ENCODE data around the gene ASNSD1.
"Not testable (repeated sequence)": the region's sequence is repeated elsewhere in the genome, so short reads cannot be mapped to it uniquely, and the experiment has no call there.

ASNSD1 gene

GRCh38 chr2:189661957-189662321 lies 680 bp downstream of the ASNSD1 start:
- Histone ChIP-seq H3K9me3 (ENCODE audit: control insufficient read depth in 1 of 2, low read length in 2 of 2) (no peaks in the 10 kb centered on the region), H3K36me3 (ENCODE audit: control insufficient read depth in 1 of 2, insufficient read depth in 2 of 2, low read length in 2 of 2) (peaks cover 0 to 8% of the 10 kb centered on the region in 2 donors), H3K27me3 (ENCODE audit: control insufficient read depth in 1 of 2, insufficient read depth in 2 of 2, low read length in 2 of 2) (no peaks in the 10 kb centered on the region), H3K27ac (ENCODE audit: low read depth, low read length) (no peak overlapping the region), H3K4me1 (ENCODE audit: control insufficient read depth in 1 of 2, insufficient read depth in 2 of 2, low read length in 2 of 2) (peaks cover 15 to 32% of the 10 kb centered on the region in 2 donors), H3K9ac (ENCODE audit: low read depth in 1 of 2, low read length in 2 of 2) (peak overlapping the region; percentile 98), H3K4me3 (ENCODE audit: low read depth in 1 of 2, low read length in 2 of 2) (peak overlapping the region; percentile 95 to 100)

GRCh38 chr2:189662669-189663226 lies 1.5 kb downstream of the ASNSD1 start:
- Histone ChIP-seq H3K9ac (ENCODE audit: low read depth in 1 of 2, low read length in 2 of 2) (peak overlapping the region in 1 of 2 donors; percentile 98), H3K27me3 (ENCODE audit: control insufficient read depth in 1 of 2, insufficient read depth in 2 of 2, low read length in 2 of 2) (no peaks in the 10 kb centered on the region), H3K36me3 (ENCODE audit: control insufficient read depth in 1 of 2, insufficient read depth in 2 of 2, low read length in 2 of 2) (peaks cover 3 to 16% of the 10 kb centered on the region in 2 donors), H3K27ac (ENCODE audit: low read depth, low read length) (no peak overlapping the region), H3K4me1 (ENCODE audit: control insufficient read depth in 1 of 2, insufficient read depth in 2 of 2, low read length in 2 of 2) (peaks cover 15 to 27% of the 10 kb centered on the region in 2 donors), H3K9me3 (ENCODE audit: control insufficient read depth in 1 of 2, low read length in 2 of 2) (no peaks in the 10 kb centered on the region), H3K4me3 (ENCODE audit: low read depth in 1 of 2, low read length in 2 of 2) (peak overlapping the region; percentile 95 to 100)

GRCh38 chr2:189663319-189663718 lies 2.1 kb downstream of the ASNSD1 start:
- H3K27ac ChIP-seq (ENCODE audit: low read depth, low read length); H3K9ac ChIP-seq (ENCODE audit: low read depth in 1 of 2, low read length in 2 of 2); H3K27me3 ChIP-seq (ENCODE audit: control insufficient read depth in 1 of 2, insufficient read depth in 2 of 2, low read length in 2 of 2); H3K4me3 ChIP-seq (ENCODE audit: low read depth in 1 of 2, low read length in 2 of 2); H3K9me3 ChIP-seq (ENCODE audit: control insufficient read depth in 1 of 2, low read length in 2 of 2): not testable (repeated sequence)
- H3K4me1 ChIP-seq (ENCODE audit: control insufficient read depth in 1 of 2, insufficient read depth in 2 of 2, low read length in 2 of 2), result peaks cover 12 to 21% of the 10 kb centered on the region in 2 donors
- peaks cover 7 to 20% of the 10 kb centered on the region in 2 donors for H3K36me3 ChIP-seq (ENCODE audit: control insufficient read depth in 1 of 2, insufficient read depth in 2 of 2, low read length in 2 of 2)

GRCh38 chr2:189669913-189670312 lies 8.7 kb downstream of the ASNSD1 start:
- no peaks in the 10 kb centered on the region for H3K9me3 ChIP-seq (ENCODE audit: control insufficient read depth in 1 of 2, low read length in 2 of 2)
- no peak overlapping the region for H3K4me3 ChIP-seq (ENCODE audit: low read depth in 1 of 2, low read length in 2 of 2)
- no peak overlapping the region for H3K27ac ChIP-seq (ENCODE audit: low read depth, low read length)
- H3K27me3 ChIP-seq (ENCODE audit: control insufficient read depth in 1 of 2, insufficient read depth in 2 of 2, low read length in 2 of 2), result no peaks in the 10 kb centered on the region
- H3K36me3 ChIP-seq (ENCODE audit: control insufficient read depth in 1 of 2, insufficient read depth in 2 of 2, low read length in 2 of 2), result peaks cover 25 to 49% of the 10 kb centered on the region in 2 donors
- no peak overlapping the region for H3K9ac ChIP-seq (ENCODE audit: low read depth in 1 of 2, low read length in 2 of 2)
- H3K4me1 ChIP-seq (ENCODE audit: control insufficient read depth in 1 of 2, insufficient read depth in 2 of 2, low read length in 2 of 2), result peaks cover 6 to 8% of the 10 kb centered on the region in 2 donors

GRCh38 chr2:189673661-189674373 lies 12.6 kb downstream of the ASNSD1 start:
- H3K9me3 ChIP-seq (ENCODE audit: control insufficient read depth in 1 of 2, low read length in 2 of 2), result no peaks in the 10 kb centered on the region
- H3K36me3 ChIP-seq (ENCODE audit: control insufficient read depth in 1 of 2, insufficient read depth in 2 of 2, low read length in 2 of 2), result peaks cover 13 to 24% of the 10 kb centered on the region in 2 donors
- H3K4me1 ChIP-seq (ENCODE audit: control insufficient read depth in 1 of 2, insufficient read depth in 2 of 2, low read length in 2 of 2), result peaks cover 9 to 19% of the 10 kb centered on the region in 2 donors
- no peaks in the 10 kb centered on the region for H3K27me3 ChIP-seq (ENCODE audit: control insufficient read depth in 1 of 2, insufficient read depth in 2 of 2, low read length in 2 of 2)
- no peak overlapping the region for H3K27ac ChIP-seq (ENCODE audit: low read depth, low read length)
- peak overlapping the region; percentile 93 to 98 for H3K4me3 ChIP-seq (ENCODE audit: low read depth in 1 of 2, low read length in 2 of 2)
- H3K9ac ChIP-seq (ENCODE audit: low read depth in 1 of 2, low read length in 2 of 2), result peak overlapping the region; percentile 97 to 98

GRCh38 chr2:189674374-189675112 lies 13.3 kb downstream of the ASNSD1 start, which contains the start of gene ANKAR:
ANKAR (plus strand) TSS chr2:189674670; CDS start chr2:189676491, 1,821 bp downstream.
- Histone ChIP-seq H3K27me3 (ENCODE audit: control insufficient read depth in 1 of 2, insufficient read depth in 2 of 2, low read length in 2 of 2) (no peaks in the 10 kb centered on the region), H3K9me3 (ENCODE audit: control insufficient read depth in 1 of 2, low read length in 2 of 2) (no peaks in the 10 kb centered on the region), H3K4me1 (ENCODE audit: control insufficient read depth in 1 of 2, insufficient read depth in 2 of 2, low read length in 2 of 2) (peaks cover 9 to 19% of the 10 kb centered on the region in 2 donors), H3K27ac (ENCODE audit: low read depth, low read length) (peak within 1 kb of the TSS; percentile 81), H3K36me3 (ENCODE audit: control insufficient read depth in 1 of 2, insufficient read depth in 2 of 2, low read length in 2 of 2) (peaks cover 8 to 18% of the 10 kb centered on the region in 2 donors), H3K9ac (ENCODE audit: low read depth in 1 of 2, low read length in 2 of 2) (peak within 1 kb of the TSS; percentile 97 to 98), H3K4me3 (ENCODE audit: low read depth in 1 of 2, low read length in 2 of 2) (peak within 1 kb of the TSS; percentile 93 to 98)

- Histone ChIP-seq H3K27me3 (ENCODE audit: control insufficient read depth in 1 of 2, insufficient read depth in 2 of 2, low read length in 2 of 2) (no peaks in the 10 kb centered on the region), H3K9ac (ENCODE audit: low read depth in 1 of 2, low read length in 2 of 2) (no peak overlapping the region), H3K9me3 (ENCODE audit: control insufficient read depth in 1 of 2, low read length in 2 of 2) (no peaks in the 10 kb centered on the region), H3K4me1 (ENCODE audit: control insufficient read depth in 1 of 2, insufficient read depth in 2 of 2, low read length in 2 of 2) (peaks cover 9 to 19% of the 10 kb centered on the region in 2 donors), H3K27ac (ENCODE audit: low read depth, low read length) (no peak overlapping the region), H3K4me3 (ENCODE audit: low read depth in 1 of 2, low read length in 2 of 2) (no peak overlapping the region), H3K36me3 (ENCODE audit: control insufficient read depth in 1 of 2, insufficient read depth in 2 of 2, low read length in 2 of 2) (peaks cover 6 to 7% of the 10 kb centered on the region in 2 donors)
Observed at GRCh38 chr2:189676471-189676870, 15.2 kb downstream of the ASNSD1 start.

- Histone ChIP-seq H3K4me1 (ENCODE audit: control insufficient read depth in 1 of 2, insufficient read depth in 2 of 2, low read length in 2 of 2) (peaks cover 3 to 12% of the 10 kb centered on the region in 2 donors), H3K27me3 (ENCODE audit: control insufficient read depth in 1 of 2, insufficient read depth in 2 of 2, low read length in 2 of 2) (no peaks in the 10 kb centered on the region), H3K9me3 (ENCODE audit: control insufficient read depth in 1 of 2, low read length in 2 of 2) (no peaks in the 10 kb centered on the region), H3K36me3 (ENCODE audit: control insufficient read depth in 1 of 2, insufficient read depth in 2 of 2, low read length in 2 of 2) (no peaks in the 10 kb centered on the region), H3K27ac (ENCODE audit: low read depth, low read length) (no peak overlapping the region), H3K9ac (ENCODE audit: low read depth in 1 of 2, low read length in 2 of 2) (no peak overlapping the region), H3K4me3 (ENCODE audit: low read depth in 1 of 2, low read length in 2 of 2) (no peak overlapping the region)
Observed at GRCh38 chr2:189679226-189679625, 18.0 kb downstream of the ASNSD1 start.

- H3K4me3 ChIP-seq (ENCODE audit: low read depth in 1 of 2, low read length in 2 of 2), result no peak overlapping the region
Observed at GRCh38 chr2:189681203-189681602, 19.9 kb downstream of the ASNSD1 start.

GRCh38 chr2:189681903-189682302 lies 20.6 kb downstream of the ASNSD1 start:
- Histone ChIP-seq H3K27ac (ENCODE audit: low read depth, low read length) (no peak overlapping the region), H3K27me3 (ENCODE audit: control insufficient read depth in 1 of 2, insufficient read depth in 2 of 2, low read length in 2 of 2) (no peaks in the 10 kb centered on the region), H3K9me3 (ENCODE audit: control insufficient read depth in 1 of 2, low read length in 2 of 2) (no peaks in the 10 kb centered on the region)

More at GRCh38 chr2:189681203-189681602, 19.9 kb downstream of the ASNSD1 start:
- H3K9me3 ChIP-seq (ENCODE audit: control insufficient read depth in 1 of 2, low read length in 2 of 2), result no peaks in the 10 kb centered on the region
- no peaks in the 10 kb centered on the region for H3K4me1 ChIP-seq (ENCODE audit: control insufficient read depth in 1 of 2, insufficient read depth in 2 of 2, low read length in 2 of 2)
- no peaks in the 10 kb centered on the region for H3K27me3 ChIP-seq (ENCODE audit: control insufficient read depth in 1 of 2, insufficient read depth in 2 of 2, low read length in 2 of 2)
- no peaks in the 10 kb centered on the region for H3K36me3 ChIP-seq (ENCODE audit: control insufficient read depth in 1 of 2, insufficient read depth in 2 of 2, low read length in 2 of 2)
- no peak overlapping the region for H3K27ac ChIP-seq (ENCODE audit: low read depth, low read length)
- no peak overlapping the region for H3K9ac ChIP-seq (ENCODE audit: low read depth in 1 of 2, low read length in 2 of 2)

More at GRCh38 chr2:189681903-189682302, 20.6 kb downstream of the ASNSD1 start:
- Histone ChIP-seq H3K4me1 (ENCODE audit: control insufficient read depth in 1 of 2, insufficient read depth in 2 of 2, low read length in 2 of 2) (no peaks in the 10 kb centered on the region), H3K36me3 (ENCODE audit: control insufficient read depth in 1 of 2, insufficient read depth in 2 of 2, low read length in 2 of 2) (no peaks in the 10 kb centered on the region), H3K9ac (ENCODE audit: low read depth in 1 of 2, low read length in 2 of 2) (no peak overlapping the region), H3K4me3 (ENCODE audit: low read depth in 1 of 2, low read length in 2 of 2) (no peak overlapping the region)
